Large intestine (tissue), 3 donors: Measurements from ENCODE around the gene CHD1. TPM values are rescaled to one million over a fixed set of nuclear protein-coding genes. Genes with fewer than 3 reads are reported as not detected.
A peak's percentile ranks its signal among the peaks of the same experiment; 100 is the strongest.

Source experiments
- DNase-seq, 2 donors: peaks; one replicate each; pipeline versions ENCODE4 v3.0.0 to v3.0.0-alpha.2; 2013
- H3K27ac ChIP-seq: one replicate; pipeline ENCODE4 v1.5.1; 2013; ENCODE audit warnings: low read length
- H3K27me3 ChIP-seq: 2 replicates; pipeline ENCODE4 v1.6.1; 2013; ENCODE audit warnings: low read length; ENCODE audit not compliant: control insufficient read depth, insufficient read depth
- H3K36me3 ChIP-seq: 2 replicates; pipeline ENCODE4 v1.6.1; 2013; ENCODE audit warnings: low read length; ENCODE audit not compliant: control insufficient read depth, insufficient read depth
- H3K4me1 ChIP-seq: one replicate; pipeline ENCODE4 v1.6.1; 2013; ENCODE audit warnings: low read length; ENCODE audit not compliant: control insufficient read depth, insufficient read depth
- H3K4me3 ChIP-seq: one replicate; pipeline ENCODE4 v1.5.1; 2013; ENCODE audit warnings: low read length
- H3K9me3 ChIP-seq: one replicate; pipeline ENCODE4 v1.6.1; 2013; ENCODE audit warnings: mild to moderate bottlenecking, low read depth, low read length, moderate library complexity; ENCODE audit not compliant: control insufficient read depth
- WGBS: methylation state at CpG from one replicate; pipeline ENCODE4 v1.1.5; 2013; ENCODE audit warnings: low lambda C conversion rate; ENCODE audit not compliant: insufficient coverage; 5-methylcytosine and 5-hydroxymethylcytosine counted together
- polyA plus RNA-seq: library from polyadenylated mRNA; unstranded; fragments of 120-200 nt; gene quantifications from one replicate; pipeline ENCODE4 v1.2.1, GENCODE V29; 2013

CHD1 gene
- polyA plus RNA-seq, 1 donor, result 49.4 TPM

DNA sequence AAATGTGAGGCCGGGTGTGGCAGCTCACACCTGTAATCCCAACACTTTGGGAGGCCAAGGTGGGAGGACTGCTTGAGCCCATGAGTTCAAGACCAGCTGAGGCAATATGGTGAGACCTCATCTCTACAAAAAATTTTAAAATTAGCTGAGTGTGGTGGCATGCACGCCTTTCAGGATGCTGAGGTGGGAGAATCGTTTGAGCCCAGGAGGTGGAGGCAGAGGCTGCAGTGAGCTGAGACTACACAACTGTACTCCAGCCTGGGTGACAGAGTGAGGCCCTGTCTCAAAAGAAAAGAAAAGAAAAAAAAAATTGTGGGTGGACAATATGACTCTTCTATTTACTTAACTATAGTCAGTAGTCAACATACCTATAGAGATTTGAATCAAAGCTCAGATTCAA, 4.8 kb downstream of the CHD1 start:
- peaks cover 46% of the 10 kb centered on the region for H3K36me3 ChIP-seq
- H3K9me3 ChIP-seq, result no peaks in the 10 kb centered on the region
- no peaks in the 10 kb centered on the region for H3K27me3 ChIP-seq
- no peaks in the 10 kb centered on the region for H3K4me1 ChIP-seq
- H3K4me3 ChIP-seq, result no peak overlapping the region
- WGBS, result no CpG with 5 or more reads among the region's 3 CpGs
- H3K27ac ChIP-seq, result no peak overlapping the region
- DNase-seq, result no peak

DNA sequence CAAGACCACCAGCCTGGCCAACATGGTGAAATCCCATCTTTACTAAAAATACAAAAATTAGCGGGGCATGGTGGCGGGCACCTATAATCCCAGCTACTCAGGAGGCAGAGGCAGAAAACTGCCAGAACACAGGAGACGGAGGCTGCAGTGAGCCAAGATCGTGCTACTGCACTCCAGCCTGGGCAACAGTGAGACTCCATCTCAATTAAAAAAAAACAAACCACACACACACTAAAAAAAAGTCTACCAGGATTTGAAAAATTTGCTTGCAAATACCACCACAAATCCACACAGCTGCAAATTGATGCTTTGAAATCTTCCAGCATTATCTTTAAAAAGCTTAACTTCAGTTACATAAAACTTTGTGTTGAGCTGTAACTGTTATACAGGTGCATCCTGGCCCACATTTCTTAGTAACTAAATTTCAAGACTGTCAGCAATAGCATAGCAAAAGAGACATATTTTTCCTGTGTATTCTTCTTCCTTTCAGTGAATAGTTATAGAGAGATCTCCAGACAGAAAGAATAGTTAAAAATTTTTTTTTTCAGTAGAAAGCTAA, 6.8 kb downstream of the CHD1 start:
- Histone ChIP-seq H3K4me1 (no peaks in the 10 kb centered on the region), H3K4me3 (no peak overlapping the region), H3K9me3 (no peaks in the 10 kb centered on the region), H3K27me3 (no peaks in the 10 kb centered on the region), H3K27ac (no peak overlapping the region), H3K36me3 (peaks cover 48% of the 10 kb centered on the region)
- WGBS, result no CpG with 5 or more reads among the region's 4 CpGs
- DNase-seq, result no peak

DNA sequence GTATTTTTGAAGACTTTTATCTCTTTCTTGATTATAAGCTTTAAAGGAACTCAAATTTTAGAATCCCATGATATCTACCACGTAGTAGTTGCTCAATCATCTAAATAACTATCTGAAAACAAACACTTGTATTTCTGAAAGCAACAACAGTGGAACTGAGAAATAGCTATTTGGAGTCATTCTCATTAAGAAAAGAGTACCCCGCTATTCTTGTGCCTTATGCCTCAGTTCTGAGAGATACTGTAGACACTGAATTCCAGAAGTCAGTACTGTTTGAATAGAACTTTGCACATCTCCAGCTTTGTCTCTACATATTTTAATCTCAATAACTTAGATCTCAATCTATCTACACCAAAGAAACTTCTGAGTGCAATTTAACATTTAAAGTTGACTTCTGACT, 11.4 kb downstream of the CHD1 start:
- H3K4me1 ChIP-seq, result no peaks in the 10 kb centered on the region
- peaks cover 23% of the 10 kb centered on the region for H3K36me3 ChIP-seq
- no peaks in the 10 kb centered on the region for H3K27me3 ChIP-seq
- WGBS, result 67% methylated on average over 1 of the region's 2 CpGs
- no peak overlapping the region for H3K4me3 ChIP-seq
- H3K9me3 ChIP-seq, result no peaks in the 10 kb centered on the region
- no peak for DNase-seq
- no peak overlapping the region for H3K27ac ChIP-seq

DNA sequence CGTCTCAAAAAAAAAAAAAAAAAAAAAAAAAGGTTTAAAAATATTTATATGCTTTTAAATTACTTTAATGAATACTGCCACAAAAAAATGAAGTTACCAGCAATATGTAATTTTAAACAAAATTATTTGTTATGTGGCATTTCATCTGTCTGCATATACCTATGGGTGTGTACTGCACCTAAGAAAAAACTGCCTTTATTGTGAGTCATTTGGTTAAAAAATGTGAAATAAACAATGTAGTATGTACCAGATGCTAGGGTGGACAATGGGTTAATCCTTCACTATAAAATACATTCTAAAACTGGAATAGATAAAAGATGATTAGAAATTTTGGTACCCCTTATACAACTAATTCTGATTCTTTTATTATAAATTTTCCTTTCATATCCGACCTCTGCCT, 12.3 kb downstream of the CHD1 start:
- Histone ChIP-seq H3K27ac (no peak overlapping the region), H3K36me3 (peaks cover 24% of the 10 kb centered on the region), H3K4me3 (no peak overlapping the region), H3K27me3 (no peaks in the 10 kb centered on the region), H3K9me3 (no peaks in the 10 kb centered on the region), H3K4me1 (no peaks in the 10 kb centered on the region)
- DNase-seq, result no peak
- 33% methylated on average over 1 of the region's 2 CpGs for WGBS

DNA sequence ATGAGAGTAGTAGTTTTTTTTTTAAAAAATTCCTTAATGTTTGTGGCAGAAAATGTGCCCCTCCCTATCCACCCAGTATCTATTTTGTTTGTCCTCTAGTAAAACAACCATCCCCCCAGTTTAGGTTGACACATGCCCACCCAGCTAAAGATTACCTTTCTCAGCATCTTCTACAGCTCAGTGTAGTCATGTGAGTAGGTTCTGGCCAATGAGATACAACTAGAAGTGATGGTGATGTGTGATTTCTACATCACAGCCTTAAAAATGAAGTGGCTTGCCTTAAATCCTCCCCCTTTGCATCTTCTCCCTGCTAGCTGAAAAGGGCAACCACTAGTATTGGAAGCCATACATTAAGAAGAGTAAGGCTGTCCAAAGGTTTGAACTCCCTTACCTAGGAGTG, 14.9 kb downstream of the CHD1 start:
- Histone ChIP-seq H3K36me3 (peaks cover 9% of the 10 kb centered on the region), H3K4me1 (no peaks in the 10 kb centered on the region), H3K4me3 (no peak overlapping the region), H3K9me3 (no peaks in the 10 kb centered on the region), H3K27me3 (no peaks in the 10 kb centered on the region), H3K27ac (no peak overlapping the region)
- DNase-seq, result no peak

DNA sequence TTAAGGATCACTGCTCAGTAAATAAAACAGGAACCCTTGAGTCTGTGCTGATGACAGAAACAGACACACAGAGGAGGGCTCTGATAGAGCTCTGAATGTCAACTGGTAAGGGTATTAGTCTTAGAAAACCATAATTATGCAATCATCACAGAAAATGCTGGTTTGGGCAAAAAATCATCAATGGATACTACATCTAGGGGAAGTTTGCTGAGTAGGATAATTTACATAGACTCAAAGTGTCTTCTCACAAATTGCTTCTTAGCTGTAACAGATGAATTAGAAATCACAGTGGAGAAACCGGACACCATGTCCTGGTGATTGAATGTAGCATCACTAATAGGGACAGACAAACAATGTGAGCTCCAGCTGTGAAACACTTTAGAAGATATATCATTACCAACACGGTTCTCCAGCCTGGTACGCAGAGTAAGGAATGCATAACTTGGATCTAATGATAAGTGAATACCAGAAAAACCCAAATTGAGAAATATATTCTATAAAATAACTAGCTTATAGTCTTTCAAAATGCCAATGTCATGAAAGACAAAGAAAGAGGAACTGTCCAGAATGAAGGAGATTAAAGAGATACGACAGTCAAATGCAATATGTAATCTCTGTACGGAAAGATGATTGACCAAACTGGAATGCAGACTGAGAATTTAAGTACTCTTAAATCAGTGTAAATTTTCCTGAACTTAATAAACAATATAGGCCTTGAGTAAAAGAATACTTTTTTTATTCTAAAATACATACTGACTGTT, 17.3 kb downstream of the CHD1 start:
- DNase-seq, result no peak
- Histone ChIP-seq H3K4me3 (no peak overlapping the region), H3K27ac (no peak overlapping the region), H3K4me1 (no peaks in the 10 kb centered on the region), H3K27me3 (no peaks in the 10 kb centered on the region), H3K36me3 (peaks cover 9% of the 10 kb centered on the region), H3K9me3 (no peaks in the 10 kb centered on the region)
- 75% methylated on average over 3 of the region's 5 CpGs for WGBS

DNA sequence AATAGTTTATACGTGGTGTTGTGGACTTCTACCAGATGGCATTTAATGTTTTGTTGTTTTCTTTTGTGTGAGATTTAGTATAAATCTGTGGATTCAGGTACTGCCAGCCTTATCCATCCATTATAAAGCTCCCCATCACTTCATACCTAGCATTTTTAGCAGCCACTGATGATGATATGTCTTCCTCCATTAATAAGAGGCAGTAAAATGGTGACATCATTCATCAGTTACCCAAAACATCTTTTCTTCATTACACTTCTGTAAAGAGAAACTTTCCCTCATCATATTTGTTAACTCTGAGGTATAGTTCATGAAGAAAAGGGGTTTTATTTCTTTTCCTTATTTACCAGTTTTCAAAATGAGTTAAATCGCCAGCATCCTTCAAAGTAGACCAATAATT, 19.4 kb downstream of the CHD1 start:
- no peaks in the 10 kb centered on the region for H3K9me3 ChIP-seq
- no peaks in the 10 kb centered on the region for H3K4me1 ChIP-seq
- H3K36me3 ChIP-seq, result peaks cover 14% of the 10 kb centered on the region
- WGBS, result 100% methylated on average over 1 of the region's 2 CpGs
- no peaks in the 10 kb centered on the region for H3K27me3 ChIP-seq
- no peak overlapping the region for H3K4me3 ChIP-seq
- H3K27ac ChIP-seq, result no peak overlapping the region
- DNase-seq, result no peak

DNA sequence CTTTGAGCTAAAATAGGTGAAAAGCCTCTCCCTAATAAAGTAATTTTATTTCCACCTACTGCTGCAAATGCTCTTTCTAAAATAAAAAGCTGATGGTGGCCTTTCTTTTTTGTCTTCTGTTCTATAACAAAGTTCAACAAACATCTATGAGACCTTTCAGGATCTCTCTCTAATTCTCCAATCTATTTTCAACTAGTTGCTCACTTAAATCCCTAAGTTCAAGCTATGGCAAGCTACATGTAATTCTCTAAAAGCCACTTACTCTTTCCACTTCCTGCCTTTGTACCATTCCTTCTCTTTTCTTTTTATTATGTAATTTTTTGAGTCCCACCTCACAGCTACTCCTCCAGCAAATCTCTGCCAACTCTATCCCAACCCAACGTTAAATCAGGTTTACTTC, 20.9 kb downstream of the CHD1 start:
- no peak overlapping the region for H3K27ac ChIP-seq
- no peaks in the 10 kb centered on the region for H3K4me1 ChIP-seq
- peaks cover 21% of the 10 kb centered on the region for H3K36me3 ChIP-seq
- H3K9me3 ChIP-seq, result no peaks in the 10 kb centered on the region
- no peak overlapping the region for H3K4me3 ChIP-seq
- no peaks in the 10 kb centered on the region for H3K27me3 ChIP-seq
- DNase-seq, result no peak
- no CpG with 5 or more reads among the region's 1 CpG for WGBS

DNA sequence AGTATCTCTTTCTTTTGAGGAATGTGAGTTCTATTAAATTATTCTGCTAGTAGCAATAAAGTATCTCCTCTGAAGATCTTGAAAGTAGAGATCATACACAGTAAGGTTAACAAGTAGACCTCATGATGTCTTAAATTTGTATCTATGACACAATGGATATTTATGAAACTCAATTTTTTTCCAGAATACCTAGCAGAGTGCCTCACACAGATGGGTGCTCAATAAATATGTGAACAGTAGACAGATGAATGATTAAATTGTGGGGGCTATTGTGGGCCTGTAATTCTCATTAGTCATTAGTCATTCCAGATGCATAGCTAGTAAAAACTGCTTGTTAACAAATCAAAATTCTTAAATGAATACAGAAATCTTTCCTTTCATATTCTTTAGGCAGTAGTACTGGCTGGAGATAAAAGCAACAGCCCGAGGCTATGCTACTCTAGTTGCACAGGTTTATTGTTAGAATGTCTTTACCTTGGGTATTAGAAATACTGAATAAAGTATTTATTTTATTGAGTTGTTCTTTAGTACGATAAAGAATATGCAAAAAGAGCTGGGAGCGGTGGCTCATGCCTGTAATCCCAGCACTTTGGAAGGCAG, 22.0 kb downstream of the CHD1 start:
- H3K36me3 ChIP-seq, result peaks cover 18% of the 10 kb centered on the region
- no peak for DNase-seq
- no peaks in the 10 kb centered on the region for H3K4me1 ChIP-seq
- 83% methylated on average over 1 of the region's 3 CpGs for WGBS
- H3K27me3 ChIP-seq, result no peaks in the 10 kb centered on the region
- H3K27ac ChIP-seq, result no peak overlapping the region
- no peak overlapping the region for H3K4me3 ChIP-seq
- H3K9me3 ChIP-seq, result no peaks in the 10 kb centered on the region

DNA sequence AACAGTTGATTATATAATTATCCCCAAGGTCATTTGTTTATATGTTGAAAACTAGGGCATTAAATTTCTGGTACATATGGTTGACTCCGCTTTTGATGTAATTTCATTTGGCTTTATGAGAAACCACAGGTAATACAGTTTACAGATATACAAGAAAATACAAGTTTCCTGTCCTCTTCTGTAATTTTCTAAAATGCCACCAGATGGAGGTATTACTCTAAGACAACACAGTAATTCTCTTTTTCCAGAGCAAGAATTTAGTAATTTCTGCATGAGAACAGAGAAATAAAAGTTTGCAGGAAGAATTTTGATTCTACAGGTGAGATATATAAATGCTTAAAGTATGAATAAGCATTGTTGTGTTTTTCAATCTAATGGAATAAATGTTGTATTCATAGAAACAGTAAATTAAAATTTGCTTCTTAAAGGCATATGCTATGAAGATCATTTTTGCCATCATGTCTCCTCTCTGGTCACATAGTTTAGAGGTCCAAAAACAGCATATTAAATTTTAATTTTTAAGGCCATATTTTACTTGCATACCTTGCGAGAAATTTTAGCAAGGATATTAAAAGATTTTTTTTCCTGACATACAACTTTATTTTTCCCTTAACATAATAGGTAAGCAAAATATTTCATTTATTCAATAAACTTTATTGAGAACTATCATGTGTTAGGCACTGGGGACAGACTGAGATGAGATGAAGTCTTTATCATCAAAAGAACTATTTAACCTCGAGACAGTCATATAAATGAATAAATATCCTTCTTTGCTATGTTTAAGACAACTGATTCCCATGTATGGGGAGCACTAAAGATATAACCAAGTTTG, 22.7 kb downstream of the CHD1 start:
- no peaks in the 10 kb centered on the region for H3K4me1 ChIP-seq
- H3K9me3 ChIP-seq, result no peaks in the 10 kb centered on the region
- DNase-seq, result peak; percentile 21 to 24
- H3K4me3 ChIP-seq, result no peak overlapping the region
- WGBS, result 94% methylated on average over 2 of the region's 3 CpGs
- H3K27ac ChIP-seq, result no peak overlapping the region
- peaks cover 20% of the 10 kb centered on the region for H3K36me3 ChIP-seq
- H3K27me3 ChIP-seq, result no peaks in the 10 kb centered on the region
